PFSK-1 (cell line): Measurements from ENCODE around the gene SEZ6L.

ENCODE experiments used
- POLR2AphosphoS5 ChIP-seq: IDR thresholded peaks from 2 replicates; pipeline ENCODE4 v1.6.1; 2012; ENCODE audit warnings: low read depth, mild to moderate bottlenecking, control low read depth, low read length, moderate library complexity
- SIN3A ChIP-seq: IDR thresholded peaks from 2 replicates; pipeline ENCODE4 v1.6.1; 2012; ENCODE audit warnings: mild to moderate bottlenecking, low read length, moderate library complexity, borderline replicate concordance; ENCODE audit not compliant: insufficient read depth
- TAF1 ChIP-seq: IDR thresholded peaks from 2 replicates; pipeline ENCODE4 v1.6.1; 2012; ENCODE audit warnings: low read length, control low read depth, borderline replicate concordance; ENCODE audit not compliant: insufficient read depth
- TF ChIP-seq, protein P1 (sequence below), 2 experiments: IDR thresholded peaks; 2 replicates each; pipeline versions ENCODE4 v1.6.1 to v1.8.0; 2011 to 2012; ENCODE audit warnings: low read depth in 2 of 2, low read length in 2 of 2, control low read depth in 1 of 2, inconsistent platforms in 1 of 2, mild to moderate bottlenecking in 1 of 2, moderate library complexity in 1 of 2; ENCODE audit not compliant: insufficient read depth in 1 of 2

GRCh38 chr22:26234296-26234695 is 65.0 kb downstream of the SEZ6L start:
- no peak for TF ChIP-seq SIN3A
- TF ChIP-seq, protein P1, sequence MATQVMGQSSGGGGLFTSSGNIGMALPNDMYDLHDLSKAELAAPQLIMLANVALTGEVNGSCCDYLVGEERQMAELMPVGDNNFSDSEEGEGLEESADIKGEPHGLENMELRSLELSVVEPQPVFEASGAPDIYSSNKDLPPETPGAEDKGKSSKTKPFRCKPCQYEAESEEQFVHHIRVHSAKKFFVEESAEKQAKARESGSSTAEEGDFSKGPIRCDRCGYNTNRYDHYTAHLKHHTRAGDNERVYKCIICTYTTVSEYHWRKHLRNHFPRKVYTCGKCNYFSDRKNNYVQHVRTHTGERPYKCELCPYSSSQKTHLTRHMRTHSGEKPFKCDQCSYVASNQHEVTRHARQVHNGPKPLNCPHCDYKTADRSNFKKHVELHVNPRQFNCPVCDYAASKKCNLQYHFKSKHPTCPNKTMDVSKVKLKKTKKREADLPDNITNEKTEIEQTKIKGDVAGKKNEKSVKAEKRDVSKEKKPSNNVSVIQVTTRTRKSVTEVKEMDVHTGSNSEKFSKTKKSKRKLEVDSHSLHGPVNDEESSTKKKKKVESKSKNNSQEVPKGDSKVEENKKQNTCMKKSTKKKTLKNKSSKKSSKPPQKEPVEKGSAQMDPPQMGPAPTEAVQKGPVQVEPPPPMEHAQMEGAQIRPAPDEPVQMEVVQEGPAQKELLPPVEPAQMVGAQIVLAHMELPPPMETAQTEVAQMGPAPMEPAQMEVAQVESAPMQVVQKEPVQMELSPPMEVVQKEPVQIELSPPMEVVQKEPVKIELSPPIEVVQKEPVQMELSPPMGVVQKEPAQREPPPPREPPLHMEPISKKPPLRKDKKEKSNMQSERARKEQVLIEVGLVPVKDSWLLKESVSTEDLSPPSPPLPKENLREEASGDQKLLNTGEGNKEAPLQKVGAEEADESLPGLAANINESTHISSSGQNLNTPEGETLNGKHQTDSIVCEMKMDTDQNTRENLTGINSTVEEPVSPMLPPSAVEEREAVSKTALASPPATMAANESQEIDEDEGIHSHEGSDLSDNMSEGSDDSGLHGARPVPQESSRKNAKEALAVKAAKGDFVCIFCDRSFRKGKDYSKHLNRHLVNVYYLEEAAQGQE (IDR thresholded peaks at IDR 0.05; ENCODE audit: insufficient read depth in 1 of 2, low read depth in 2 of 2, low read length in 2 of 2), result no peak
- TF ChIP-seq POLR2AphosphoS5, result no peak
- TF ChIP-seq TAF1, result no peak
